GM19238 (cell line): Measurements from ENCODE around the gene CDX1.
"Not testable (repeated sequence)": the region's sequence is repeated elsewhere in the genome, so short reads cannot be mapped to it uniquely, and the experiment has no call there.

Source experiments
- DNase-seq: peaks from one replicate; pipeline ENCODE4 v3.0.0; 2011; ENCODE audit warnings: low spot score; ENCODE audit not compliant: insufficient read length

Gene CDX1

GRCh38 chr5:150230842-150231241 is 64.3 kb downstream of the CDX1 start:
- no peak for DNase-seq

DNA sequence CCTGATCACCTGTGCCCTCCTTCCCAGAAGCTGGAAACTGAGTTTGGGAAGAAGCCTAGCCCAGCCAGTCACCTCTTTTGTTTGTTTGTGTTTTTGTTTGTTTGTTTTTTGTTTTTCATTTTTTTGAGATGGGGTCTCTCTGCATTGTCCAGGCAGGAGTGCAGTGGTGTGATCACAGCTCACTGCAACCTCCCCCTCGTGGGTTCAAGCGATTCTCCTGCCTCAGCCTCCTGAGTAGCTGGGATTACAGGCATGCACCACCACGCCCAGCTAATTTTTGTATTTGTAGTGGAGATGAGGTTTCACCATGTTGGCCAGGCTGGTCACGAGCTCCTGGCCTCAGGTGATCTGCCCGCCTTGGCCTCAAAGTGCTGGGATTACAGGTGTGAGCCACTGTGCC is 67.1 kb downstream of the CDX1 start:
- not testable (repeated sequence) for DNase-seq
